Mesendoderm (in vitro differentiated cells): Measurements from ENCODE around the gene MBL2.

Experiments
- DNase-seq: peaks from one replicate; pipeline ENCODE4 v3.0.0; 2013
- H2AK5ac ChIP-seq: 2 replicates; pipeline ENCODE4 v1.6.1; 2013; ENCODE audit warnings: low read length, inconsistent platforms
- H2BK120ac ChIP-seq: 2 replicates; pipeline ENCODE4 v1.6.1; 2013; ENCODE audit warnings: low read depth, mild to moderate bottlenecking, low read length, moderate library complexity, mixed read lengths
- H2BK15ac ChIP-seq: replicated peaks from 2 replicates; pipeline ENCODE4 v1.6.1; 2013; ENCODE audit warnings: low read depth, mild to moderate bottlenecking, moderate library complexity
- H2BK5ac ChIP-seq: 2 replicates; pipeline ENCODE4 v1.6.1; 2013; ENCODE audit warnings: low read length, inconsistent platforms
- H3K18ac ChIP-seq: 2 replicates; pipeline ENCODE4 v1.6.1; 2013; ENCODE audit warnings: mild to moderate bottlenecking, low read length, mixed read lengths
- H3K23ac ChIP-seq: one replicate; pipeline ENCODE4 v1.6.1; 2013; ENCODE audit warnings: low read length
- H3K27ac ChIP-seq: 2 replicates; pipeline ENCODE4 v1.5.1; 2013; ENCODE audit warnings: low read depth, mild to moderate bottlenecking, inconsistent platforms, low read length, moderate library complexity
- H3K27me3 ChIP-seq: 2 replicates; pipeline ENCODE4 v1.6.1; 2013; ENCODE audit warnings: low read length, control low read depth, mild to moderate bottlenecking, inconsistent platforms; ENCODE audit not compliant: insufficient read depth, poor library complexity
- H3K36me3 ChIP-seq: 2 replicates; pipeline ENCODE4 v1.6.1; 2013; ENCODE audit warnings: low read length, inconsistent platforms; ENCODE audit not compliant: control insufficient read depth, insufficient read depth
- H3K4ac ChIP-seq: one replicate; pipeline ENCODE4 v1.6.1; 2013; ENCODE audit warnings: low read depth, mild to moderate bottlenecking, low read length, moderate library complexity
- H3K4me1 ChIP-seq: 2 replicates; pipeline ENCODE4 v1.6.1; 2013; ENCODE audit warnings: low read depth, low read length, inconsistent platforms; ENCODE audit not compliant: control insufficient read depth
- H3K4me2 ChIP-seq: 2 replicates; pipeline ENCODE4 v1.6.1; 2013; ENCODE audit warnings: low read length
- H3K4me3 ChIP-seq: 2 replicates; pipeline ENCODE4 v1.5.1; 2013; ENCODE audit warnings: mild to moderate bottlenecking, low read length
- H3K56ac ChIP-seq: one replicate; pipeline ENCODE4 v1.6.1; 2013; ENCODE audit warnings: low read length
- H3K79me1 ChIP-seq: 2 replicates; pipeline ENCODE4 v1.6.1; 2013; ENCODE audit warnings: low read length, inconsistent platforms
- H3K79me2 ChIP-seq: 2 replicates; pipeline ENCODE4 v1.6.1; 2013; ENCODE audit warnings: mild to moderate bottlenecking, low read length; ENCODE audit not compliant: control insufficient read depth, insufficient read depth
- H3K9ac ChIP-seq: 2 replicates; pipeline ENCODE4 v1.6.1; 2013; ENCODE audit warnings: low read length, inconsistent platforms
- H4K5ac ChIP-seq: one replicate; pipeline ENCODE4 v1.6.1; 2013; ENCODE audit warnings: low read length
- H4K8ac ChIP-seq: one replicate; pipeline ENCODE4 v1.6.1; 2013; ENCODE audit warnings: low read depth, mild to moderate bottlenecking, control low read depth, low read length, moderate library complexity
- WGBS: extraction: QIAGEN DNeasy Blood & Tissue Kit; methylation state at CpG from one replicate; pipeline ENCODE4 v1.1.7; 2013; ENCODE audit warnings: low lambda C conversion rate, missing lambda C conversion rate; ENCODE audit not compliant: insufficient coverage; ENCODE audit errors: extremely low coverage; 5-methylcytosine and 5-hydroxymethylcytosine counted together

The MBL2 gene

GRCh38 chr10:52782554-52782953, 10.0 kb upstream of the MBL2 start:
- no peak overlapping the region for H3K4me3 ChIP-seq
- no peak overlapping the region for H3K27ac ChIP-seq
- H2AK5ac ChIP-seq, result no peak overlapping the region
- no peaks in the 10 kb centered on the region for H3K79me2 ChIP-seq
- no peaks in the 10 kb centered on the region for H3K36me3 ChIP-seq
- H3K9ac ChIP-seq, result no peak overlapping the region
- H3K79me1 ChIP-seq, result no peaks in the 10 kb centered on the region
- no peak overlapping the region for H2BK5ac ChIP-seq
- no peak overlapping the region for H3K4ac ChIP-seq
- H3K56ac ChIP-seq, result no peak overlapping the region
- H2BK15ac ChIP-seq, result no peak overlapping the region
- no peak overlapping the region for H3K4me2 ChIP-seq
- no peaks in the 10 kb centered on the region for H3K27me3 ChIP-seq
- H4K8ac ChIP-seq, result no peak overlapping the region
- H3K18ac ChIP-seq, result no peak overlapping the region
- no peak for DNase-seq
- H2BK120ac ChIP-seq, result no peak overlapping the region
- no peaks in the 10 kb centered on the region for H3K4me1 ChIP-seq
- H3K23ac ChIP-seq, result no peak overlapping the region
- H4K5ac ChIP-seq, result no peak overlapping the region

GRCh38 chr10:52780391-52781155, 8.0 kb upstream of the MBL2 start:
- Histone ChIP-seq H3K36me3 (no peaks in the 10 kb centered on the region), H3K18ac (no peak overlapping the region), H4K8ac (no peak overlapping the region), H3K4ac (no peak overlapping the region), H2BK15ac (no peak overlapping the region), H3K4me2 (no peak overlapping the region), H3K4me1 (no peaks in the 10 kb centered on the region), H3K79me1 (no peaks in the 10 kb centered on the region), H2BK120ac (no peak overlapping the region), H3K27me3 (no peaks in the 10 kb centered on the region), H4K5ac (no peak overlapping the region), H2AK5ac (no peak overlapping the region), H2BK5ac (no peak overlapping the region), H3K9ac (no peak overlapping the region), H3K27ac (no peak overlapping the region), H3K23ac (no peak overlapping the region), H3K56ac (no peak overlapping the region), H3K4me3 (no peak overlapping the region), H3K79me2 (no peaks in the 10 kb centered on the region)
- no CpG with 5 or more reads among the region's 6 CpGs for WGBS
- no peak for DNase-seq

GRCh38 chr10:52779541-52780390, 7.2 kb upstream of the MBL2 start:
- no peaks in the 10 kb centered on the region for H3K27me3 ChIP-seq
- H2BK5ac ChIP-seq, result no peak overlapping the region
- H3K23ac ChIP-seq, result no peak overlapping the region
- H4K8ac ChIP-seq, result no peak overlapping the region
- H3K79me2 ChIP-seq, result no peaks in the 10 kb centered on the region
- no CpG with 5 or more reads among the region's 13 CpGs for WGBS
- H3K4me1 ChIP-seq, result no peaks in the 10 kb centered on the region
- no peak overlapping the region for H3K4me3 ChIP-seq
- no peak overlapping the region for H3K27ac ChIP-seq
- no peak overlapping the region for H2BK15ac ChIP-seq
- no peaks in the 10 kb centered on the region for H3K79me1 ChIP-seq
- no peak overlapping the region for H4K5ac ChIP-seq
- H3K36me3 ChIP-seq, result no peaks in the 10 kb centered on the region
- no peak overlapping the region for H3K4ac ChIP-seq
- H3K18ac ChIP-seq, result no peak overlapping the region
- H2AK5ac ChIP-seq, result no peak overlapping the region
- no peak overlapping the region for H3K9ac ChIP-seq
- H3K56ac ChIP-seq, result no peak overlapping the region
- H3K4me2 ChIP-seq, result no peak overlapping the region
- H2BK120ac ChIP-seq, result no peak overlapping the region
- peak; percentile 85 for DNase-seq

- no peak overlapping the region for H3K4me2 ChIP-seq
- no peaks in the 10 kb centered on the region for H3K4me1 ChIP-seq
- H3K79me2 ChIP-seq, result no peaks in the 10 kb centered on the region
- DNase-seq, result peak; percentile 65
- WGBS, result no CpG with 5 or more reads among the region's 42 CpGs
- no peak overlapping the region for H4K5ac ChIP-seq
- no peak overlapping the region for H3K18ac ChIP-seq
- no peak overlapping the region for H3K27ac ChIP-seq
- no peaks in the 10 kb centered on the region for H3K36me3 ChIP-seq
- H3K56ac ChIP-seq, result no peak overlapping the region
- no peak overlapping the region for H3K9ac ChIP-seq
- no peak overlapping the region for H3K4ac ChIP-seq
- H3K27me3 ChIP-seq, result no peaks in the 10 kb centered on the region
- H2BK15ac ChIP-seq, result no peak overlapping the region
- no peaks in the 10 kb centered on the region for H3K79me1 ChIP-seq
- no peak overlapping the region for H3K23ac ChIP-seq
- H3K4me3 ChIP-seq, result no peak overlapping the region
- H4K8ac ChIP-seq, result no peak overlapping the region
- no peak overlapping the region for H2BK120ac ChIP-seq
- H2BK5ac ChIP-seq, result no peak overlapping the region
- H2AK5ac ChIP-seq, result no peak overlapping the region
Measured at GRCh38 chr10:52778511-52779392, 6.2 kb upstream of the MBL2 start.

- no CpG with 5 or more reads among the region's 5 CpGs for WGBS
- H3K56ac ChIP-seq, result no peak overlapping the region
- H4K5ac ChIP-seq, result no peak overlapping the region
- no peaks in the 10 kb centered on the region for H3K4me1 ChIP-seq
- no peak overlapping the region for H2AK5ac ChIP-seq
- H3K23ac ChIP-seq, result no peak overlapping the region
- no peak overlapping the region for H3K4me2 ChIP-seq
- no peak overlapping the region for H2BK5ac ChIP-seq
- H3K79me1 ChIP-seq, result no peaks in the 10 kb centered on the region
- H3K18ac ChIP-seq, result no peak overlapping the region
- no peak overlapping the region for H2BK120ac ChIP-seq
- no peak overlapping the region for H3K4ac ChIP-seq
- no peak overlapping the region for H4K8ac ChIP-seq
- H3K27ac ChIP-seq, result no peak overlapping the region
- no peak overlapping the region for H2BK15ac ChIP-seq
- no peaks in the 10 kb centered on the region for H3K27me3 ChIP-seq
- DNase-seq, result no peak
- no peaks in the 10 kb centered on the region for H3K79me2 ChIP-seq
- H3K9ac ChIP-seq, result no peak overlapping the region
- no peaks in the 10 kb centered on the region for H3K36me3 ChIP-seq
- H3K4me3 ChIP-seq, result no peak overlapping the region
Measured at GRCh38 chr10:52777414-52777813, 4.8 kb upstream of the MBL2 start.
